HEK293 (cell line): ENCODE data around the gene LTN1.

ENCODE experiments used
- CTCF ChIA-PET: fragments of 350-600 bp; formaldehyde crosslinking; extraction: SDS; loops from one replicate; lab custom pipeline; 2021; ENCODE audit warnings: antibody characterized with exemption; lab: Yijun Ruan, JAX
- POLR2A ChIA-PET: fragments of 300-600 bp; formaldehyde crosslinking; extraction: SDS; loops from one replicate; lab custom pipeline; 2020; ENCODE audit warnings: antibody characterized with exemption, inconsistent platforms; lab: Yijun Ruan, JAX
- H3K27ac ChIP-seq: fragments of 200-500 bp; sonication (Bioruptor generic); 2 replicates; pipeline ENCODE4 v1.5.1; 2014; ENCODE audit warnings: low read depth, low read length, control low read depth, inconsistent platforms; ENCODE audit errors: extremely low read depth
- H3K36me3 ChIP-seq, 2 experiments: fragments of 200-500 bp in 1 of 2; sonication (Bioruptor generic) in 1 of 2; 1 replicate in 1 of 2; 2 replicates in 1 of 2; pipeline ENCODE4 v1.5.1; 2014 to 2017; ENCODE audit warnings: inconsistent platforms in 2 of 2, low read length in 2 of 2; ENCODE audit not compliant: control insufficient read depth in 2 of 2, insufficient read depth in 1 of 2
- H3K4me1 ChIP-seq: fragments of 200-500 bp; sonication (Bioruptor generic); 2 replicates; pipeline ENCODE4 v1.5.1; 2014; ENCODE audit warnings: mild to moderate bottlenecking, low read length, inconsistent platforms; ENCODE audit not compliant: control insufficient read depth, insufficient read depth
- H3K4me3 ChIP-seq: 2 replicates; pipeline ENCODE4 v1.5.1; 2011; ENCODE audit warnings: low read depth, mild to moderate bottlenecking, control low read depth, low read length, moderate library complexity
- H3K9me3 ChIP-seq: fragments of 200-500 bp; sonication (Bioruptor generic); 2 replicates; pipeline ENCODE4 v1.5.1; 2014; ENCODE audit warnings: low read depth, low read length, inconsistent platforms; ENCODE audit not compliant: control insufficient read depth, insufficient read depth
- BCL6B ChIP-seq: fragments of 450-650 bp; formaldehyde crosslinking; IDR thresholded peaks from 2 replicates; pipeline ENCODE4 v1.5.1; 2017; ENCODE audit warnings: missing biosample characterization, missing genetic modification characterization
- GFI1B ChIP-seq: fragments of 450-650 bp; formaldehyde crosslinking; IDR thresholded peaks from 2 replicates; pipeline ENCODE4 v1.5.1; 2016; ENCODE audit warnings: missing biosample characterization, missing genetic modification characterization
- GLI2 ChIP-seq: fragments of 450-650 bp; formaldehyde crosslinking; IDR thresholded peaks from 2 replicates; pipeline ENCODE4; 2017; ENCODE audit warnings: missing biosample characterization, missing genetic modification characterization, low read depth, borderline replicate concordance
- HOXA7 ChIP-seq: sonication (generic); formaldehyde crosslinking; IDR thresholded peaks from 2 replicates; pipeline ENCODE4 v1.8.1; 2022; ENCODE audit warnings: missing genetic modification reagents, borderline replicate concordance
- KLF10 ChIP-seq: fragments of 450-650 bp; IDR thresholded peaks from 2 replicates; pipeline ENCODE4 v1.5.1; 2018; ENCODE audit warnings: missing biosample characterization, mild to moderate bottlenecking, missing genetic modification characterization
- MEIS1 ChIP-seq: sonication (generic); formaldehyde crosslinking; IDR thresholded peaks from 2 replicates; pipeline ENCODE4 v1.8.1; 2022; ENCODE audit warnings: missing genetic modification reagents, mild to moderate bottlenecking, borderline replicate concordance
- PATZ1 ChIP-seq: fragments of 450-650 bp; formaldehyde crosslinking; IDR thresholded peaks from 2 replicates; pipeline ENCODE4 v1.5.1; 2016; ENCODE audit warnings: missing biosample characterization, missing genetic modification characterization
- SP3 ChIP-seq: fragments of 450-650 bp; formaldehyde crosslinking; IDR thresholded peaks from 2 replicates; pipeline ENCODE4 v1.5.1; 2016; ENCODE audit warnings: missing biosample characterization, missing genetic modification characterization
- ZBTB11 ChIP-seq: fragments of 450-650 bp; formaldehyde crosslinking; conservative IDR thresholded peaks from 2 replicates; pipeline ENCODE4 v1.5.1; 2016; ENCODE audit warnings: low read depth, missing biosample characterization, missing genetic modification characterization
- ZNF114 ChIP-seq: fragments of 450-650 bp; formaldehyde crosslinking; IDR thresholded peaks from 2 replicates; pipeline ENCODE4 v1.5.0; 2017; ENCODE audit warnings: missing biosample characterization, missing genetic modification characterization
- ZNF121 ChIP-seq: fragments of 450-650 bp; formaldehyde crosslinking; IDR thresholded peaks from 2 replicates; pipeline ENCODE4 v1.5.1; 2016; ENCODE audit warnings: missing biosample characterization, missing genetic modification characterization
- ZNF24 ChIP-seq: fragments of 450-650 bp; formaldehyde crosslinking; IDR thresholded peaks from 2 replicates; pipeline ENCODE4 v1.5.1; 2016; ENCODE audit warnings: missing biosample characterization, missing genetic modification characterization
- ZNF292 ChIP-seq: fragments of 450-650 bp; formaldehyde crosslinking; IDR thresholded peaks from 2 replicates; pipeline ENCODE4 v1.5.1; 2016; ENCODE audit warnings: low read depth, missing biosample characterization, missing genetic modification characterization, borderline replicate concordance
- ZNF324 ChIP-seq: fragments of 450-650 bp; formaldehyde crosslinking; IDR thresholded peaks from 2 replicates; pipeline ENCODE4 v1.5.1; 2016; ENCODE audit warnings: missing biosample characterization, missing genetic modification characterization
- ZNF350 ChIP-seq: fragments of 450-650 bp; formaldehyde crosslinking; IDR thresholded peaks from 2 replicates; pipeline ENCODE4 v1.5.0; 2017; ENCODE audit warnings: missing biosample characterization, mild to moderate bottlenecking, missing genetic modification characterization
- ZNF354C ChIP-seq: fragments of 450-650 bp; formaldehyde crosslinking; IDR thresholded peaks from 2 replicates; pipeline ENCODE4 v1.5.1; 2016; ENCODE audit warnings: missing biosample characterization, missing genetic modification characterization, low read depth, borderline replicate concordance
- ZNF394 ChIP-seq: fragments of 450-650 bp; formaldehyde crosslinking; IDR thresholded peaks from 2 replicates; pipeline ENCODE4 v1.5.1; 2016; ENCODE audit warnings: missing biosample characterization, missing genetic modification characterization, mild to moderate bottlenecking, moderate library complexity, borderline replicate concordance
- ZNF510 ChIP-seq: fragments of 450-650 bp; formaldehyde crosslinking; IDR thresholded peaks from 2 replicates; pipeline ENCODE4 v1.5.1; 2018; ENCODE audit warnings: mild to moderate bottlenecking, missing genetic modification characterization, missing biosample characterization; ENCODE audit not compliant: insufficient replicate concordance
- ZNF560 ChIP-seq: fragments of 450-650 bp; formaldehyde crosslinking; IDR thresholded peaks from 2 replicates; pipeline ENCODE4 v1.5.1; 2017; ENCODE audit warnings: missing biosample characterization, missing genetic modification characterization, borderline replicate concordance
- ZNF660 ChIP-seq: fragments of 450-650 bp; IDR thresholded peaks from 2 replicates; pipeline ENCODE4 v1.5.1; 2018; ENCODE audit warnings: missing biosample characterization, mild to moderate bottlenecking, missing genetic modification characterization
- ZNF768 ChIP-seq: fragments of 450-650 bp; formaldehyde crosslinking; IDR thresholded peaks from 2 replicates; pipeline ENCODE4 v1.5.1; 2018; ENCODE audit warnings: missing biosample characterization, mild to moderate bottlenecking, missing genetic modification characterization
- TF ChIP-seq, protein P1 (sequence below): fragments of 450-650 bp; formaldehyde crosslinking; IDR thresholded peaks from 2 replicates; pipeline ENCODE4 v1.5.1; 2017; ENCODE audit warnings: missing biosample characterization, missing genetic modification characterization

Gene LTN1

GRCh38 chr21:28900481-28900880 lies 92.2 kb downstream of the LTN1 start (continued):
- no peak for TF ChIP-seq ZBTB11
- TF ChIP-seq ZNF121 (tag by site-specific recombination) = no peak
- TF ChIP-seq ZNF560 (tag by site-specific recombination) = no peak
- TF ChIP-seq SP3 (tag by site-specific recombination) = no peak
- TF ChIP-seq, all 188 proteins: peak for 0

DNA sequence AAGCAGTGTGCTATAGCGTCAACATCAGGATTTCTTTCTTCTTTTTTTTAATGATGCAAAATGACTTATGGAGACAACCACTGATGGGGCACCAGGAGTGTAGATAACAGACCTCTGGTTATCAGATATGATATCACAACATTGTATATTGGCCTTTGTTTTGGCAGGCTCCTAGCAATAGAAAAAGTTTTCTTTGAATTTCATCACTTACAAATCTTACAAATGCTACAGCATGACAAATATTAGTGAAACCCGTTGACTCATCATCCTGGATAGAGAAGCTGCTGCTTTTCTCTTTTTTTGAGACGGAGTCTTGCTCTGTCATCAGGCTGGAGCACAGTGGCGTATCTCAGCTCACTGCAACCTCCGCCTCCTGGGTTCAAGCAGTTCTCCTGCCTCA lies 92.9 kb downstream of the LTN1 start:
- ChIA-PET CTCF (no interaction called here), POLR2A (no interaction called here)
- TF ChIP-seq ZNF114 = no peak
- no peak for TF ChIP-seq GFI1B (tag by site-specific recombination)
- no peak for TF ChIP-seq ZNF660 (tag by site-specific recombination)
- no peak for TF ChIP-seq HOXA7 (CRISPR knock-in tag)
- no peak for TF ChIP-seq ZNF350 (tag by site-specific recombination)
- TF ChIP-seq ZNF510 (tag by site-specific recombination) = no peak
- TF ChIP-seq GLI2 (tag by site-specific recombination) = no peak
- peak; percentile 41; the same call in 1 of the 2 replicates for TF ChIP-seq ZNF394 (tag by site-specific recombination)
- no peaks in the 10 kb centered on the region for H3K9me3 ChIP-seq
- no peak overlapping the region for H3K4me3 ChIP-seq
- H3K36me3 ChIP-seq = no peaks in the 10 kb centered on the region
- no peak overlapping the region for H3K27ac ChIP-seq
- peaks cover 6% of the 10 kb centered on the region; the same call in 1 of the 2 replicates for H3K4me1 ChIP-seq

GRCh38 chr21:28899220-28899619 lies 93.5 kb downstream of the LTN1 start:
- Histone ChIP-seq H3K9me3 (no peaks in the 10 kb centered on the region), H3K4me3 (no peak overlapping the region), H3K4me1 (peaks cover 6% of the 10 kb centered on the region; the same call in 1 of the 2 replicates), H3K27ac (no peak overlapping the region), H3K36me3 (no peaks in the 10 kb centered on the region)
- ChIA-PET POLR2A (no interaction called here), CTCF (interaction anchor here (0.7 kb wide), 1 partner anchor 29 kb away, joined by 3 read pairs; no protein-coding TSS in a partner anchor)
- no peak for TF ChIP-seq KLF10
- no peak for TF ChIP-seq ZNF292 (tag by site-specific recombination)
- TF ChIP-seq, protein P1, sequence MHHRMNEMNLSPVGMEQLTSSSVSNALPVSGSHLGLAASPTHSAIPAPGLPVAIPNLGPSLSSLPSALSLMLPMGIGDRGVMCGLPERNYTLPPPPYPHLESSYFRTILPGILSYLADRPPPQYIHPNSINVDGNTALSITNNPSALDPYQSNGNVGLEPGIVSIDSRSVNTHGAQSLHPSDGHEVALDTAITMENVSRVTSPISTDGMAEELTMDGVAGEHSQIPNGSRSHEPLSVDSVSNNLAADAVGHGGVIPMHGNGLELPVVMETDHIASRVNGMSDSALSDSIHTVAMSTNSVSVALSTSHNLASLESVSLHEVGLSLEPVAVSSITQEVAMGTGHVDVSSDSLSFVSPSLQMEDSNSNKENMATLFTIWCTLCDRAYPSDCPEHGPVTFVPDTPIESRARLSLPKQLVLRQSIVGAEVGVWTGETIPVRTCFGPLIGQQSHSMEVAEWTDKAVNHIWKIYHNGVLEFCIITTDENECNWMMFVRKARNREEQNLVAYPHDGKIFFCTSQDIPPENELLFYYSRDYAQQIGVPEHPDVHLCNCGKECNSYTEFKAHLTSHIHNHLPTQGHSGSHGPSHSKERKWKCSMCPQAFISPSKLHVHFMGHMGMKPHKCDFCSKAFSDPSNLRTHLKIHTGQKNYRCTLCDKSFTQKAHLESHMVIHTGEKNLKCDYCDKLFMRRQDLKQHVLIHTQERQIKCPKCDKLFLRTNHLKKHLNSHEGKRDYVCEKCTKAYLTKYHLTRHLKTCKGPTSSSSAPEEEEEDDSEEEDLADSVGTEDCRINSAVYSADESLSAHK (tag by site-specific recombination) = no peak
- no peak for TF ChIP-seq MEIS1 (CRISPR knock-in tag)
- no peak for TF ChIP-seq ZNF24 (tag by site-specific recombination)
- TF ChIP-seq BCL6B (tag by site-specific recombination) = no peak
- TF ChIP-seq PATZ1 (tag by site-specific recombination) = no peak
- no peak for TF ChIP-seq ZNF768 (tag by site-specific recombination)
- TF ChIP-seq ZNF324 (tag by site-specific recombination) = no peak
- TF ChIP-seq ZNF354C (tag by site-specific recombination) = no peak
